ENCODE data around the gene SNRNP200.

DNA sequence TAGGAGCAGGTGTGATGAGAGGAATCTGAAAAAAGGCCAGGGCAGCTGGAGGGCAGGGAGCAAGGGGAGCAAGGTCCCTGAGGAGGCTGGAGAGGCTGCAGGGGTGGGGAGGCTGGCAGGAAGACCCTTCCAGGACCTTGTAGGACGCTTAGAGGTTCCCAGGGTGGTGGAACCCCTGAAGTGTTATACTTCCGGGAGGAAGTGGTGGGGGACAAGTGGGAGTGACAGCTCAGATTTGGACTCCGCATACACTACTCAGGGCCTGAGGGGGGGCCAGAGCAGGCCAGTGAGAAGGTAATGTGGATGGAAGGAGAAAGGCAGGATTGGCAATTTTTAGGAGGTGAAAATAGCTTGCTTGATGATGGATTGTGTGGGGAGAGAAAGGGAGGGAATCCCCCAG is 28.4 kb upstream of the SNRNP200 start:
- TF ChIP-seq POLR2A (IDR thresholded peaks at IDR 0.05) = no peak
- TF ChIP-seq, protein P1, sequence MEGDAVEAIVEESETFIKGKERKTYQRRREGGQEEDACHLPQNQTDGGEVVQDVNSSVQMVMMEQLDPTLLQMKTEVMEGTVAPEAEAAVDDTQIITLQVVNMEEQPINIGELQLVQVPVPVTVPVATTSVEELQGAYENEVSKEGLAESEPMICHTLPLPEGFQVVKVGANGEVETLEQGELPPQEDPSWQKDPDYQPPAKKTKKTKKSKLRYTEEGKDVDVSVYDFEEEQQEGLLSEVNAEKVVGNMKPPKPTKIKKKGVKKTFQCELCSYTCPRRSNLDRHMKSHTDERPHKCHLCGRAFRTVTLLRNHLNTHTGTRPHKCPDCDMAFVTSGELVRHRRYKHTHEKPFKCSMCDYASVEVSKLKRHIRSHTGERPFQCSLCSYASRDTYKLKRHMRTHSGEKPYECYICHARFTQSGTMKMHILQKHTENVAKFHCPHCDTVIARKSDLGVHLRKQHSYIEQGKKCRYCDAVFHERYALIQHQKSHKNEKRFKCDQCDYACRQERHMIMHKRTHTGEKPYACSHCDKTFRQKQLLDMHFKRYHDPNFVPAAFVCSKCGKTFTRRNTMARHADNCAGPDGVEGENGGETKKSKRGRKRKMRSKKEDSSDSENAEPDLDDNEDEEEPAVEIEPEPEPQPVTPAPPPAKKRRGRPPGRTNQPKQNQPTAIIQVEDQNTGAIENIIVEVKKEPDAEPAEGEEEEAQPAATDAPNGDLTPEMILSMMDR (IDR thresholded peaks at IDR 0.05 in 4 of 5, conservative IDR thresholded peaks at IDR 0.05 in 1 of 5) = no peak

Data from gastrocnemius medialis (tissue), 4 donors.